GM23248 (cell line): ENCODE results near the gene SH3BGR. TPM values are rescaled to one million over a fixed set of nuclear protein-coding genes. Genes with fewer than 3 reads are reported as not detected.

Experiments
- DNase-seq: peaks from one replicate; pipeline ENCODE4 v3.0.0-alpha.2; 2015
- H2AFZ ChIP-seq: fragments of 200-600 bp; sonication (generic); 2 replicates; pipeline ENCODE4 v1.6.1; 2016; ENCODE audit warnings: antibody characterized with exemption
- H3F3A ChIP-seq: fragments of 200-600 bp; sonication (generic); 2 replicates; pipeline ENCODE4 v1.6.1; 2016; ENCODE audit warnings: mild to moderate bottlenecking, antibody characterized with exemption, mixed run types; ENCODE audit not compliant: insufficient read depth
- H3K27ac ChIP-seq: fragments of 200-600 bp; sonication (generic); 2 replicates; pipeline ENCODE4 v1.5.1; 2016; ENCODE audit warnings: mild to moderate bottlenecking
- H3K27me3 ChIP-seq: fragments of 200-600 bp; sonication (generic); replicated peaks from 2 replicates; pipeline ENCODE4 v1.6.1; 2016; ENCODE audit warnings: mild to moderate bottlenecking; ENCODE audit not compliant: insufficient read depth
- H3K36me3 ChIP-seq: fragments of 200-600 bp; sonication (generic); 2 replicates; pipeline ENCODE4 v1.6.1; 2016; ENCODE audit warnings: low read depth, mild to moderate bottlenecking
- H3K4me1 ChIP-seq: fragments of 200-600 bp; sonication (generic); 2 replicates; pipeline ENCODE4 v1.6.1; 2016; ENCODE audit warnings: mild to moderate bottlenecking; ENCODE audit not compliant: insufficient read depth
- H3K4me2 ChIP-seq: fragments of 200-600 bp; sonication (generic); one replicate; pipeline ENCODE4 v1.6.1; 2016; ENCODE audit warnings: mild to moderate bottlenecking; ENCODE audit not compliant: unreplicated experiment
- H3K4me3 ChIP-seq: fragments of 200-600 bp; sonication (generic); 2 replicates; pipeline ENCODE4 v1.5.1; 2016; ENCODE audit warnings: mild to moderate bottlenecking
- H3K79me2 ChIP-seq: fragments of 200-600 bp; sonication (generic); 2 replicates; pipeline ENCODE4 v1.6.1; 2016; ENCODE audit warnings: mild to moderate bottlenecking; ENCODE audit not compliant: insufficient read depth
- H3K9ac ChIP-seq: fragments of 200-600 bp; sonication (generic); 2 replicates; pipeline ENCODE4 v1.6.1; 2016; ENCODE audit warnings: mild to moderate bottlenecking
- H3K9me2 ChIP-seq: fragments of 200-600 bp; sonication (generic); 2 replicates; pipeline ENCODE4 v1.6.1; 2016; ENCODE audit warnings: mixed run types, mild to moderate bottlenecking, moderate library complexity; ENCODE audit not compliant: insufficient read depth
- H3K9me3 ChIP-seq: fragments of 200-600 bp; sonication (generic); one replicate; pipeline ENCODE4 v1.6.1; 2017; ENCODE audit warnings: low read depth
- H4K20me1 ChIP-seq: fragments of 200-600 bp; sonication (generic); 2 replicates; pipeline ENCODE4 v1.6.0; 2016; ENCODE audit not compliant: insufficient read depth
- EZH2 ChIP-seq: fragments of 200-600 bp; sonication (generic); IDR thresholded peaks from 2 replicates; pipeline ENCODE4 v1.6.1; 2018; ENCODE audit warnings: antibody characterized with exemption, mild to moderate bottlenecking; ENCODE audit not compliant: insufficient read depth, poor library complexity, severe bottlenecking
- EZH2phosphoT487 ChIP-seq: fragments of 200-600 bp; sonication (generic); IDR thresholded peaks from 2 replicates; pipeline ENCODE4 v1.6.1; 2018; ENCODE audit warnings: antibody characterized with exemption, moderate library complexity, mild to moderate bottlenecking, low read depth; ENCODE audit not compliant: insufficient read depth
- WGBS, 2 experiments: methylation state at CpG; one replicate each; pipeline ENCODE4 v1.1.6; 2015 to 2017; ENCODE audit warnings: low lambda C conversion rate in 2 of 2, low coverage in 1 of 2; ENCODE audit errors: missing lambda C conversion rate in 2 of 2; 5-methylcytosine and 5-hydroxymethylcytosine counted together
- in situ Hi-C: fragments of 300-500 bp; cut with MboI; formaldehyde crosslinking; loops from 2 replicates; pipeline ENCODE4 v1.15.0; 2020
- polyA plus RNA-seq: library from polyadenylated mRNA; unstranded; fragments of >200 nt; fragmentation: Nextera tagmentation; extraction: Ambion mirVana; gene quantifications from 2 replicates; pipeline ENCODE4 v1.2.1, GENCODE V29; 2016
- total RNA-seq: library from RNA; depleted of rRNA; stranded (reverse); fragments of >200 nt; shearing (Covaris generic); gene quantifications from 2 replicates; pipeline ENCODE4 v1.2.3, GENCODE V29; 2014

SH3BGR gene
- total and polyA plus RNA-seq, 2 experiments from 2014 or later, result 4.4 to 5.7 TPM

GRCh38 chr21:39523399-39523798 is 71.6 kb downstream of the SH3BGR start:
- Histone ChIP-seq H3K9me3 (no peaks in the 10 kb centered on the region), H3K9ac (no peak overlapping the region), H3F3A (no peaks in the 10 kb centered on the region), H3K27me3 (no peaks in the 10 kb centered on the region; the same call in 1 of the 2 replicates), H3K36me3 (no peaks in the 10 kb centered on the region), H4K20me1 (no peaks in the 10 kb centered on the region), H3K27ac (no peak overlapping the region), H2AFZ (no peak overlapping the region), H3K4me1 (no peaks in the 10 kb centered on the region), H3K4me2 (no peak overlapping the region), H3K79me2 (no peaks in the 10 kb centered on the region), H3K9me2 (no peaks in the 10 kb centered on the region), H3K4me3 (no peak overlapping the region)
- in situ Hi-C loops, result loop anchor here (25.0 kb wide), 1 partner anchor 589 kb away; no protein-coding TSS in a partner anchor
- TF ChIP-seq EZH2 (no peak), EZH2phosphoT487 (no peak)
- DNase-seq, result no peak

GRCh38 chr21:39523915-39524314 is 72.1 kb downstream of the SH3BGR start:
- no peaks in the 10 kb centered on the region; the same call in 1 of the 2 replicates for H3K27me3 ChIP-seq
- in situ Hi-C loops, result loop anchor here (25.0 kb wide), 1 partner anchor 588 kb away; no protein-coding TSS in a partner anchor
- no peak overlapping the region for H3K4me2 ChIP-seq
- no peaks in the 10 kb centered on the region for H4K20me1 ChIP-seq
- no peak for DNase-seq
- H3F3A ChIP-seq, result no peaks in the 10 kb centered on the region
- no peaks in the 10 kb centered on the region for H3K36me3 ChIP-seq
- no peak overlapping the region for H3K9ac ChIP-seq
- H2AFZ ChIP-seq, result no peak overlapping the region
- H3K4me1 ChIP-seq, result no peaks in the 10 kb centered on the region
- WGBS, 2 experiments, result 0 to 18% methylated on average over 1 of the region's 1 CpG
- no peaks in the 10 kb centered on the region for H3K9me2 ChIP-seq
- no peak overlapping the region for H3K4me3 ChIP-seq
- no peak overlapping the region for H3K27ac ChIP-seq
- H3K9me3 ChIP-seq, result no peaks in the 10 kb centered on the region
- H3K79me2 ChIP-seq, result no peaks in the 10 kb centered on the region
- no peak for TF ChIP-seq EZH2
- no peak for TF ChIP-seq EZH2phosphoT487

- H3K4me2 ChIP-seq, result no peak overlapping the region
- H2AFZ ChIP-seq, result no peak overlapping the region
- no peak for DNase-seq
- no peaks in the 10 kb centered on the region for H3F3A ChIP-seq
- H3K36me3 ChIP-seq, result no peaks in the 10 kb centered on the region
- 4 to 6% methylated on average over 3 of the region's 3 CpGs for WGBS, 2 experiments
- no peaks in the 10 kb centered on the region for H4K20me1 ChIP-seq
- in situ Hi-C loops, result no loop called here
- no peaks in the 10 kb centered on the region for H3K79me2 ChIP-seq
- no peak overlapping the region for H3K27ac ChIP-seq
- H3K9me2 ChIP-seq, result no peaks in the 10 kb centered on the region
- no peak overlapping the region for H3K9ac ChIP-seq
- H3K27me3 ChIP-seq, result no peaks in the 10 kb centered on the region; the same call in 1 of the 2 replicates
- H3K4me3 ChIP-seq, result no peak overlapping the region
- no peaks in the 10 kb centered on the region for H3K4me1 ChIP-seq
- no peak for TF ChIP-seq EZH2
- no peak for TF ChIP-seq EZH2phosphoT487
- no peaks in the 10 kb centered on the region for H3K9me3 ChIP-seq
These were observed 73.4 kb downstream of the SH3BGR start for GRCh38 chr21:39525129-39525528.

- 66 to 72% methylated on average over 12 of the region's 12 CpGs for WGBS, 2 experiments
- H3K4me3 ChIP-seq, result no peak overlapping the region
- H4K20me1 ChIP-seq, result no peaks in the 10 kb centered on the region
- H3K4me2 ChIP-seq, result no peak overlapping the region
- in situ Hi-C loops, result no loop called here
- H3K27ac ChIP-seq, result no peak overlapping the region
- no peaks in the 10 kb centered on the region for H3K79me2 ChIP-seq
- DNase-seq, result no peak
- no peak for TF ChIP-seq EZH2
- TF ChIP-seq EZH2phosphoT487, result no peak
- no peaks in the 10 kb centered on the region for H3K36me3 ChIP-seq
- no peaks in the 10 kb centered on the region; the same call in 1 of the 2 replicates for H3K27me3 ChIP-seq
- H3K4me1 ChIP-seq, result no peaks in the 10 kb centered on the region
- H2AFZ ChIP-seq, result no peak overlapping the region
- H3K9me3 ChIP-seq, result no peaks in the 10 kb centered on the region
- H3K9ac ChIP-seq, result no peak overlapping the region
- H3F3A ChIP-seq, result no peaks in the 10 kb centered on the region
- no peaks in the 10 kb centered on the region for H3K9me2 ChIP-seq
These were observed 73.8 kb downstream of the SH3BGR start for GRCh38 chr21:39525601-39526000.

DNA sequence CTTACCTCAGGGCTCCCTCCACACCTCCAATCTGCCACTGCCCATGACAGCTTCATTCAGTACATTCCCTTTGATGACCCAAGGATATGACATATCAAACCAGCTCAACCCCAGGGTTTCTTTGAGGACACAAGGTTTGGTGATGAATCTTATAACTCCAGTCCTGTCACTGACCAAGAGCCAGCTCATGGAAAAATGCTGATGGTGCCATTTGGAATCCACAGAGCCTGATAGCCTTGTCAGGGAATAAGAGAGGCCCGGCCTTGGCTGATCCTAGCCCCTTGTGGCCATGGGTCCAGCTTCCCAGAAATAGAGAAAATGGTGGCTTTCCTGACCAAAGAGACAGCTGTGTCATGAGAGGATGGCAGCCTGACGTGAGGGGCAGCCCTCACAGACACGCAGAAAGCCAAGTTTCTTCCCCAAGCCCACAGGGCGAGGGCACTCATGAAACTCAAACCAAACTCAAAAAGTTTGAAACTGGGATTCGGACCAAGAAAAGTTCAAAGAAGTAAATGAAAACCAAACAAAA is 75.4 kb downstream of the SH3BGR start:
- Histone ChIP-seq H3K36me3 (no peaks in the 10 kb centered on the region), H3K27me3 (no peaks in the 10 kb centered on the region; the same call in 1 of the 2 replicates), H4K20me1 (no peaks in the 10 kb centered on the region), H3F3A (no peaks in the 10 kb centered on the region), H3K4me1 (no peaks in the 10 kb centered on the region), H3K4me2 (no peak overlapping the region), H2AFZ (no peak overlapping the region), H3K9me3 (no peaks in the 10 kb centered on the region), H3K9ac (no peak overlapping the region), H3K79me2 (no peaks in the 10 kb centered on the region), H3K9me2 (no peaks in the 10 kb centered on the region), H3K4me3 (no peak overlapping the region), H3K27ac (no peak overlapping the region)
- TF ChIP-seq EZH2 (no peak), EZH2phosphoT487 (no peak)
- 18 to 29% methylated on average over 5 of the region's 5 CpGs for WGBS, 2 experiments
- DNase-seq, result no peak
- in situ Hi-C loops, result no loop called here
